Stimulated activated CD8-positive, alpha-beta memory T cell treated with anti-CD3 and anti-CD28 coated beads, Interleukin-7, amount 100 ng/mL, for 4 hours (primary cell): ENCODE results near the gene RAP1GAP2.
"Not testable (repeated sequence)": the region's sequence is repeated elsewhere in the genome, so short reads cannot be mapped to it uniquely, and the experiment has no call there.

Experiments
- DNase-seq, 2 donors: peaks; one replicate each; pipeline ENCODE4 v3.0.0-alpha.2; 2020; ENCODE audit warnings: low read depth in 2 of 2

RAP1GAP2 gene

DNA sequence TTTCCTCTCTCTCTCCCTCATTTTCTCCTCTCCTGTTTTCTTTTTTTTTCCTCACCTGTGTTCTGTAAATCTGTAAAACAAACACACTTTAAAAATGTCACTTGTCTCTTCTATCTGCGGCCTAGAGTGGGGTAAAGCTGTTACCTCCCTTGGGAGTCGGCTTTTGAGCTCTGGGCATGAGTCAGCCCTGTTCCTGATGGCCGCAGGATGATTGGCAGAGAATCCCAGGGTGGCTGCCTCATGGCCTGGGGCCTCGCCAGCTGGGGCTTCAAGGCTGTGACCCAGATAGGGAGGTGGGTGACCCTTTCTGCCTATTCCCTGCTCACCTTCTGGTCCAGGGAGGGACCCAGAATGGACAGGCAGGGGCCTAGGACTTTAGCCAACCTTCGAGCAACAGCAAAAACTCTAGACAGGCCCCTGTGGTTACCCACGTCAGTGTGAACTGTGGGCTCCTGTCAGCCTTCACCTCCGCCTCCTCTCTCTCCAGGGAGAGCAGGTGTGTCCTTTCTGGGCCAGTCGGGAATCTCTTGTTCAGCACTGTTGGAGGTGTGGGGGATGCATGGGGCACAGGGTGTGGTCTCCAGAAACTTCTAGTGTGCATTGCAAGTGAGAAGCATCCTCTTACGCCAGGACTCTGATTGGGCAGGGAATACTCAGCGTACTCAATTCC is 87.4 kb downstream of the RAP1GAP2 start:
- no peak for DNase-seq

- no peak for DNase-seq
Observed at GRCh38 chr17:2885733-2886132, 89.5 kb downstream of the RAP1GAP2 start.

DNA sequence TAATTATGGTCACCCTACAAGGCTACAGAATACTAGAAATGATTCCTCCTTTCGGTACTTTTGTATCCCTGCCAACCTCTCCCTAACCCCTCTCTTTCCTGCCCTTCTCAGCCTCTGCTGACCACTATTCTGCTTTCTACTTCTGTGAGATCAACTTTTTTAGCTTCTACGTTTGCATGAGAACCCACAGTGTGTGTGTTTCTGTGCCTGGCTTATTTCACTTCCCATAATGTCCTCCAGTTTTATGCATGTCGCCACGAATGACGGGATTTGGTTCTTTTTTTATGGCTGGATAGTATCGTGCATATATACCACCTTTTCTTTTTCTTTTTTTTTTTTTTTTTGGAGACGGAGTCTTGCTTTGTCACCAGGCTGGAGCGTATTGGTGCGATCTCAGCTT is 92.1 kb downstream of the RAP1GAP2 start:
- no peak for DNase-seq

DNA sequence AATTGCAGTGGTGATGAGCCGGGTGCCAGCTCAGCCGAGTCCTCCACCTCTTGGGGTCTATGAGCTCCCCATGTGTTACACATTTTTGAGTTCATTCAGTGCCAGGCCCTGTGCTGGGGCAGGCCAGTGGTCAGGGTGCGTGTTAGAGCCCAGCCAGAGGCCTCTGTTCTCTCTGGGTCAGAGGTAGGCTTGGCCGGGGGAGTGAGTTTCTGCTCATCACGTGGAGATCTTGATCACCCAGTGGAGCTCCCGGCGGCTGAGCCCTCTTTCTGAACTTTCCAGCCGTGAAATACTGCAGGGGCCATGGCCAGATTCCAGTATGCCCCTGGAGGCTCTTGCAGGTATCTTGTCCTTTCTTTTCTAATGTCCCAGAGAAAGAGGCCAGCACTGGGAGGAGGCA is 93.0 kb downstream of the RAP1GAP2 start:
- no peak for DNase-seq

DNA sequence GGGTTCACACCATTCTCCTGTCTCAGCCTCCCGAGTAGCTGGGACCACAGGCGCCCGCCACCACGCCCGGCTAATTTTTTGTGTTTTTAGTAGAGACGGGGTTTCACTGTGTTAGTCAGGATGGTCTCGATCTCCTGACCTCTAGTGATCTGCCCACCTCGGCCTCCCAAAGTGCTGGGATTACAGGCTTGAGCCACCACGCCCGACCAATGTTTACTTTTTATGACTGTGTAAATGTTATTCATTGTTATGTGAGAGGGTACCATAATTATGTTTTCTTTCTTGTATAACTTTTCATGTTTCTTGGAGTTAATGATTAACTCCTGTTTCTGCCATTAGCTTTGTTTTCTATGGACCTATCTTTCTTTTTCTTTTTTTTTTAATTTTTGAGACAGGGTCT is 94.5 kb downstream of the RAP1GAP2 start:
- DNase-seq: not testable (repeated sequence)

- DNase-seq: no peak
Observed at GRCh38 chr17:2892305-2892971, 96.2 kb downstream of the RAP1GAP2 start.

DNA sequence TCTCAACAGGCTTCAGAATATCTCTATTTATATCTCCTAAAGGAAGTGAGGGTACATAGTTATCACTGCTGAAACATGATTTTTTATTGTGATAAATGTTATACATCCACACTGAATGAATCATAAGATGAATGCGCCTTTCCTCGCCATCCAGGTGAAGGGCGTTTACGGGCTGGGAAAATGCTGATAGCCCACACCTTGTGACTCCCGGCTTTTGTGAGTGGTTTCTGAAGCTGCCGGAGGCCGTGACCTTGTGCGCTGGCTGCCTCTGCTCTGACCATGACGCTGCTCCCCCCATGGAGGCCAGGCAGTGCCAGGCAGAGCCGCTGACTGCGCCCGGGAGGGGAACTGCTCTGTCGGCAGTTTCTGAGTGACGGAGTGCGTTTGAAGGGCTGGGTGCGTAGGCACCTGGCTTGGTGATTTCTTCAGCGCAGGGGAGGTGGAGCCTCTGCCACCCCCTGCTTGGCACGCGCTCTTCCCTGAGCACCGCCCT is 97.2 kb downstream of the RAP1GAP2 start:
- DNase-seq: no peak

DNA sequence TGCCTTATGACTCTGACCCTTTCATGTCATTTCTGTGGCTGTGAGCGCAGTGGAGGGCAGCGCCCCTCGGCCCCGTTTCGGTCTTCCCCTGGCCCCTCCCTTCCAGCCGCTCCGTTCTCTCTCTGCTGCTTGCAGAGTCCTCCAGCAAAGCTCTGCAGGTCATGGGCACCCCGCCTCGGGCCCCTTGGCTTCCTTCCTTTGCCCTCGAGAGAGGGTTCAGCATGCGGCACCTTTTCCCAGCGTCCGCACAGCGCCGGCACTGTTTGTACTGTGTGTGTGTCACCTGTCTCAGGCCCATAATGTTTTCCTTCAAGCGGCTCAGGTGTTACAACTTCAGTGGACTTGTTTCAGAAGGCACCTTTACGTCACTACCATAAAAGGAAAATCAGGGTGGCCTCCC is 98.5 kb downstream of the RAP1GAP2 start:
- no peak for DNase-seq

DNA sequence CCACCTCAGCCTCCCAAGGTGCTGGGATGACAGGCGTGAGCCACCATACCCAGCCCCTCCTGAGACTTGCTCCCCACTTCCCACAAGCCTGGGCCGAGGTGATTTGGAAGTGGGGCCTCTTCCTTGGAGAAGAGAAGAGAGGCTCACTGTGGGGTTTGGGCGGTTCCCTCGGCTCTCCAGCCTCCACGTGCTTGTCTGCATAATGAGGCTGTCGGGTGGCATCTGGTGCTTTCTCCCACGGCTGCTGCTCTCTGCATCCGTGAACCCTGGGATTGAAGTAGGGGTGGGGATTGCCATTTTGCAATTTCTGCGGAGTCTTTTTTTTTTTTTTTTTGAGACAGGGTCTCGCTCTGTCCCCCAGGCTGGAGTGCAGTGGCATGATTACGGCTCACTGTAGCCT is 101.4 kb downstream of the RAP1GAP2 start:
- no peak for DNase-seq

- DNase-seq: no peak
Observed at GRCh38 chr17:2898255-2898926, 102.2 kb downstream of the RAP1GAP2 start.

GRCh38 chr17:2899906-2900305 is 103.7 kb downstream of the RAP1GAP2 start:
- DNase-seq: no peak

DNA sequence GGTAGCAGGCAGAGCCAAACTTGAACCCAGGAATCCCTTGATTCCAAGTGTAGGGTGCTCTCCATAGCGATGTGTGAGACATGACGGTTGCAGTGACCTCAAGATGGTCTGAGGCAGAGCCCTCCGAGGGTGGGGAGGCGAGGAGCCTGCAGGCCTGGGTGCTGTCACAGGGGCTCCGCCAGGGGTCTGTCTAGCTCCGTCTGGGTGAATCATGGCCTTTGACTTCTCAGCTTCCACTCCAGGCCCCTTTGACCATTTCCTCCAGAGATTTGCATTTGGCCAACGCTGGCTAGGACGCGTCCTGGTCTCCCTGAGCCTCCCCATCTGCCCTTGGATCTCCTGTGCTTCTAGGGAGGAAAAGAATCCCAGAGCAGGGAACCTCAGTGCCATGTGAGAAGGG is 104.6 kb downstream of the RAP1GAP2 start:
- no peak for DNase-seq

DNA sequence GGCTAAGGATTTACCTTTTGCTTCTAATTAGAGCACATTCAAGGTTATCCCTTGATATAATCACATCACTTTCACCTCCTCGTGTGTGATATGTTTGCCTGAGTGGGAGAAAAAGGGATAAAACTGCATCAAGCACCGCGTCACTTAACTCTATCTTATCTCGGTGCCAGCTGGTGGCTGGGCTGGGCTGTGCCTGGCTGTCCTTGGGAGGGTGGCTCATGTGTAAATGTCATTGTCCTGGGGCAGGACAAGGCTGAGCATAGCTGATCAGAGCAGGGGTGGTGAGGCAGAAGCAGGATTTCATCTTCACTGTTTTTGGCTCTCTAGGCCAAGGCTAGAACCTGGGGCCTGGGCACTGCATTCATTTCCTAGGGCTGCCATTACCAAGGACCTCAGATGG is 105.3 kb downstream of the RAP1GAP2 start:
- no peak for DNase-seq

GRCh38 chr17:2902546-2902945 is 106.3 kb downstream of the RAP1GAP2 start:
- no peak for DNase-seq

DNA sequence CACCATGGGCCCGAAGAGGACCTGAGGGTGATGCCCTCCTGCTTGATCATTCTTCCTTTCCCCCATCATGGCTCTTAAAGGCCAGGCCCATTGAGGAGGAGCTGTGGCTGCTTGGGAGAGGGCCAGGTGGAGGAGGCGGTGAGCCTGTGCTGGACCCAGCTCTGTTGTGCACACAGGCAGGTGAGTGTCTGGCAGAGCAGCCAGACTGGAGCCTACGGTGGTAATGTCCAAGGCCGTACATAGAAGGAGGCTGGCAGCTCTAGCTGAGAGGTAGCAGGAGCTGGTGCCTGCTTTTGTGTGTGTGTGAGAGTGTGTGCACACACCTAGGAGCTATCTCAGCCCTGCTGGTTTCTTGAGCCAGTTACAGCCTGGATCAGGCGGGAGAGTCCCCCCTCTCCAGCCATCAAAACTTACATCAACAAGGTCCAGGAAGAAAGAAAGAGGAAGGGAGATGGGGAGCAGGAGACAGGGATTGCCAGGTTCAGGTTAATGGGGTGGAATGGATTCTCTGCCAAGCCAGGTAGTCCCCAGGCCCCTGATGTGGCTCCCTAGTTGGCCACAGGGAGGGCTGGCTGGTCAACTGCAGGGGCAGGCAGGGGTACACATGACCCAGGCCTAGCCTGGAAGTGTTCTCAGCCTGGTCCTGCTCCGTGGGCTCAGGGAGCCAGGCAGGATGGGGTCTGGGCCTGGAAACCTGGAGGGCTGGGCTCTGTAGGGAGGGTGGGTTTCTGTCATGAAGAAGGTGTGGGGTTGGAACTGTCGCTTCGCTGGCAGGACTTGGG is 107.1 kb downstream of the RAP1GAP2 start:
- no peak for DNase-seq

- no peak for DNase-seq
Observed at GRCh38 chr17:2904135-2904534, 107.9 kb downstream of the RAP1GAP2 start.

- DNase-seq: peak in 1 of 2 donors; percentile 10
Observed at GRCh38 chr17:2905269-2905668, 109.0 kb downstream of the RAP1GAP2 start.

GRCh38 chr17:2905696-2906501 is 109.7 kb downstream of the RAP1GAP2 start:
- no peak for DNase-seq

DNA sequence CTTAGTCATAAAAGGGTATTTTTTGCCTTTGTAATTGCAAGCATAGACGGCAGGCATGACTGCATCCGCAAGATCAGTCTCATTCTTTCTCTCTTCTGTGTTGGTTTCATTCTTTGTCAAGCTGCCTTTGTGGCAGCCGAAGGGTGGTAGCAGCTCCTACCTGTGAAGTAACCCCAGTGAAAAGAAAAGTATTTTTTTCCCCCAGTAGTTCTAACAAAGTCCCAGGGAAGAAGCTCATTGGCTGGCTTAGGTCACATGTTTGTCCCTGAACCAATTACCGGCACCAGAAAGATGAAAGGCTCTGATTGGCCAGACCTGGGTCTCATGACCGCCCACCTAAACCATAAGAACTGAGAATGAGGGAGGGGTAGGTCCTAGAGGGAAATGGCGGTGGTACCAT is 110.7 kb downstream of the RAP1GAP2 start:
- no peak for DNase-seq

DNA sequence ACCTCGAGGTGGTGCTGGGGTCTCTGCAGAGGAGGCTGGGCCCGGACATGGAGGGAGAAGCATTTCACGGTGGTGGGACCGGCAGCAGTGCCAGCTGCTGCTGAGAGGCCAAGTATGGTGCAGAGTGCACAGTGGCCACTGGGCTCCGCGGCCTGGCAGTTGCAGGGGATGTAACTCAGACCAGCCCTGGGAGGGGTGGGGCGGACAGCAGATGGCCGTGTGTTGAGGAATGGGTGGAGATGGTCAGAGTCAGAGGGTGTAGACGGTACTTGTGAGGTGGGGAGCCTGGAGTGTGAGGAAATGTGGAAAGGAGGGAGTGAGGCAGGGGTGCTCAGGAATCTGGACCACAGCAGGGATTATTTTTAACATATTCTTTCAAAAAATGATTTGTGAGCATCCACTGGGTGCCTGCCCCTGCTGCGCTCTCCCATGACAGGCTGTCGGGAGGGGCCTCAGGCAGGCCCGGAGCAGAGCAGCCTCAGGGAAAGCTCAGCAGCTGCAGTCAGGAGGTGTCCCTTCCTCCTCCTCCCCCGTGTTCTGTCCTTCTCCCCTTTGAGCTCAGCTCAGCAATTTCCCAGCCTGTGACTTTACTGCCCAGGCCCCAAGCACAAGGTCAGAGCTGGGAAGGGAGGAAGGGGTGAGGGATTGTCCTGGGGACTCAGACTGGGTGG is 113.1 kb downstream of the RAP1GAP2 start:
- no peak for DNase-seq

DNA sequence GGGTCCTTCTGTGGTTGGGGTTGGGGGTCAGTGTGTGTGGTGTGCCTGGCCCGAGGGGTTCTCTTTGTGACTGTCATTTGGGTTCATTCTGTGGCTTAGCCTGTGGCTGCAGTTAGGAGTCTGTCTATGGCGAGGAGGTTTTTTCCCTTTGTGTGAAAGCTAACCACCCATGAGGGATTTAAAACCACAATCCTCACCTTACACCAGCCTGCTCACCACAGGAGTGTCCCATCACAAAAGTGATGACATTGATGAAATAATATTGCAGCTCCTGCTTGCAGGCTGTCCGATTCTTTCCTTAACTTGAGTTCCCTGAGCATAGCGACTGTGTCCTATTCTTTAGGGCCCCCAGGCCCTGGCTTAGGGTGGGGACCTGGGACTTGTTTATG is 113.6 kb downstream of the RAP1GAP2 start:
- no peak for DNase-seq
